HCT116 (cell line): Measurements from ENCODE around the gene SLC17A8. TPM values are rescaled to one million over a fixed set of nuclear protein-coding genes. Genes with fewer than 3 reads are reported as not detected.

Source experiments
- ATAC-seq: fragments of 200-7000 bp; cut with Tn5 transposase; 2 replicates; pipeline ENCODE4 v1.9.1; 2020; ENCODE audit warnings: mild to moderate bottlenecking, moderate library complexity
- BruUV-seq: library from RNA; stranded (reverse); fragments of 400-500 nt; replicated peaks from 2 replicates; lab custom pipeline; 2021; lab: Mats Ljungman, UMichigan
- CTCF ChIA-PET: fragments of 300-600 bp; sonication (Branson Sonifier 250); formaldehyde crosslinking; loops from one replicate; lab custom pipeline; 2021; ENCODE audit warnings: antibody characterized with exemption; lab: Charles Lee
- POLR2A ChIA-PET: fragments of 300-600, 350-600 bp; sonication (Branson Sonifier 250); formaldehyde crosslinking; loops from one replicate; lab custom pipeline; 2021; ENCODE audit warnings: antibody characterized with exemption; lab: Charles Lee
- RAD21 ChIA-PET, 2 experiments: fragments of 300-600 bp; sonication (Branson Sonifier 250); formaldehyde crosslinking; loops; one replicate each; lab custom pipeline; 2023; ENCODE audit warnings: low total read pairs in 2 of 2; ENCODE audit not compliant: uncharacterized antibody in 2 of 2, unreplicated experiment in 2 of 2, low non-redundant PET in 1 of 2; lab: Charles Lee
- DNase-seq: peaks from one replicate; pipeline ENCODE4 v3.0.0-alpha.2; 2010; ENCODE audit warnings: low read depth, low spot score
- H2AFZ ChIP-seq: fragments of 200-600 bp; shearing (Covaris generic), sonication (generic); 2 replicates; pipeline ENCODE4 v1.6.1; 2017; ENCODE audit warnings: low read depth, mixed run types, mixed read lengths, antibody characterized with exemption, low read length; ENCODE audit not compliant: poor library complexity, severe bottlenecking
- H3K27ac ChIP-seq: 2 replicates; pipeline ENCODE4 v1.5.1; 2012; ENCODE audit warnings: low read depth, low read length
- H3K27me3 ChIP-seq: fragments of 200-600 bp; sonication (generic); 2 replicates; pipeline ENCODE4 v1.6.1; 2016; ENCODE audit warnings: mixed run types, low read length, mixed read lengths; ENCODE audit not compliant: insufficient read depth
- H3K36me3 ChIP-seq, 2 experiments: fragments of 200-500 bp in 1 of 2; fragments of 200-600 bp in 1 of 2; sonication (Bioruptor generic) in 1 of 2; sonication (generic) in 1 of 2; 2 replicates each; pipeline versions ENCODE4 v1.5.1 to v1.6.1; 2014 to 2016; ENCODE audit warnings: low read length in 2 of 2, inconsistent platforms in 1 of 2, mixed read lengths in 1 of 2, mixed run types in 1 of 2; ENCODE audit not compliant: insufficient read depth in 2 of 2, control insufficient read depth in 1 of 2
- H3K4me1 ChIP-seq, 2 experiments: fragments of 200-600 bp in 1 of 2; sonication (generic) in 1 of 2; 2 replicates each; pipeline versions ENCODE4 v1.5.1 to v1.6.1; 2012 to 2017; ENCODE audit warnings: low read length in 2 of 2, inconsistent platforms in 1 of 2, mild to moderate bottlenecking in 1 of 2, mixed read lengths in 1 of 2, mixed run types in 1 of 2, moderate library complexity in 1 of 2; ENCODE audit not compliant: insufficient read depth in 2 of 2, control insufficient read depth in 1 of 2
- H3K4me2 ChIP-seq: fragments of 200-600 bp; sonication (generic); 2 replicates; pipeline ENCODE4 v1.6.1; 2017; ENCODE audit warnings: mixed run types, low read length, mixed read lengths
- H3K4me3 ChIP-seq, 2 experiments: fragments of 200-600 bp in 1 of 2; sonication (generic) in 1 of 2; replicated peaks in 1 of 2; 2 replicates each; pipeline ENCODE4 v1.5.1; 2011 to 2016; ENCODE audit warnings: low read length in 2 of 2, control low read depth in 1 of 2, low read depth in 1 of 2, mild to moderate bottlenecking in 1 of 2, mixed read lengths in 1 of 2, mixed run types in 1 of 2
- H3K79me2 ChIP-seq: fragments of 200-600 bp; sonication (generic); 2 replicates; pipeline ENCODE4 v1.6.1; 2017; ENCODE audit warnings: mild to moderate bottlenecking, mixed run types, low read length, moderate library complexity, mixed read lengths; ENCODE audit not compliant: insufficient read depth
- H3K9ac ChIP-seq: fragments of 200-600 bp; sonication (generic); 2 replicates; pipeline ENCODE4 v1.6.1; 2016; ENCODE audit warnings: low read length, mixed read lengths
- H3K9me2 ChIP-seq: fragments of 200-600 bp; sonication (generic), shearing (Covaris generic); 2 replicates; pipeline ENCODE4 v1.6.1; 2017; ENCODE audit warnings: mixed run types, mild to moderate bottlenecking, moderate library complexity; ENCODE audit not compliant: insufficient read depth
- H3K9me3 ChIP-seq, 2 experiments: fragments of 200-500 bp in 1 of 2; fragments of 200-600 bp in 1 of 2; sonication (Bioruptor generic) in 1 of 2; sonication (generic) in 1 of 2; 2 replicates each; pipeline ENCODE4 v1.6.1; 2014 to 2017; ENCODE audit warnings: low read length in 2 of 2, mixed read lengths in 2 of 2, inconsistent platforms in 1 of 2, low read depth in 1 of 2, mild to moderate bottlenecking in 1 of 2, mixed run types in 1 of 2, moderate library complexity in 1 of 2; ENCODE audit not compliant: control insufficient read depth in 1 of 2, insufficient read depth in 1 of 2
- H4K20me1 ChIP-seq: fragments of 200-600 bp; sonication (generic), shearing (Covaris generic); 2 replicates; pipeline ENCODE4 v1.6.1; 2017; ENCODE audit warnings: mixed run types, mild to moderate bottlenecking, moderate library complexity; ENCODE audit not compliant: insufficient read depth
- ATF3 ChIP-seq: IDR thresholded peaks from 2 replicates; pipeline ENCODE4 v1.6.1; 2012
- CBX3 ChIP-seq: IDR thresholded peaks from 2 replicates; pipeline ENCODE4 v1.6.1; 2012; ENCODE audit warnings: low read depth
- CTCF ChIP-seq, 3 experiments: fragments of 200-600 bp in 1 of 3; sonication (generic) in 1 of 3; IDR thresholded peaks in 2 of 3; conservative IDR thresholded peaks in 1 of 3; 2 replicates each; pipeline ENCODE4 v1.5.1; 2012 to 2017; ENCODE audit warnings: low read depth in 2 of 3, low read length in 2 of 3, antibody characterized with exemption in 1 of 3, borderline replicate concordance in 1 of 3, control low read depth in 1 of 3, mild to moderate bottlenecking in 1 of 3, mixed read lengths in 1 of 3, mixed run types in 1 of 3, moderate library complexity in 1 of 3; ENCODE audit not compliant: insufficient read depth in 1 of 3
- EGR1 ChIP-seq: IDR thresholded peaks from 2 replicates; pipeline ENCODE4 v1.6.1; 2012; ENCODE audit warnings: low read depth
- EZH2 ChIP-seq: fragments of 200-600 bp; sonication (generic); IDR thresholded peaks from 2 replicates; pipeline ENCODE4 v1.6.1; 2017; ENCODE audit warnings: antibody characterized with exemption, mixed run types
- EZH2phosphoT487 ChIP-seq: fragments of 200-600 bp; IDR thresholded peaks from 2 replicates; pipeline ENCODE4 v1.6.1; 2018; ENCODE audit warnings: antibody characterized with exemption, borderline replicate concordance
- JUND ChIP-seq: IDR thresholded peaks from 2 replicates; pipeline ENCODE4 v1.6.1; 2012
- RAD21 ChIP-seq: IDR thresholded peaks from 2 replicates; pipeline ENCODE4 v1.6.1; 2012; ENCODE audit warnings: low read depth, mild to moderate bottlenecking
- SRF ChIP-seq: IDR thresholded peaks from 2 replicates; pipeline ENCODE4 v1.6.1; 2012; ENCODE audit warnings: low read depth
- TCF7L2 ChIP-seq: IDR thresholded peaks from 2 replicates; pipeline ENCODE4 v1.7.0; 2011; ENCODE audit warnings: borderline replicate concordance, inconsistent platforms; ENCODE audit not compliant: insufficient read depth, insufficient read length; ENCODE audit errors: extremely low read depth
- YY1 ChIP-seq: IDR thresholded peaks from 2 replicates; pipeline ENCODE4 v1.6.1; 2011; ENCODE audit warnings: low read length, low read depth, moderate library complexity, mild to moderate bottlenecking; ENCODE audit not compliant: insufficient replicate concordance; ENCODE audit errors: extremely low read depth
- ZBTB33 ChIP-seq: IDR thresholded peaks from 2 replicates; pipeline ENCODE4 v1.6.1; 2011; ENCODE audit warnings: mild to moderate bottlenecking, low read length, moderate library complexity; ENCODE audit not compliant: insufficient replicate concordance; ENCODE audit errors: extremely low read depth
- intact Hi-C: fragments of 100-400 bp; cut with micrococcal nuclease; formaldehyde crosslinking; loops from 2 replicates; pipeline ENCODE4 v1.10.0; 2022
- total RNA-seq: library from RNA; stranded (reverse); gene quantifications from one replicate; pipeline ENCODE4 v1.2.1, GENCODE V29; 2021; ENCODE audit not compliant: unreplicated experiment

Gene SLC17A8
- total RNA-seq, 1 experiment from 2014 or later: not detected

- POLR2A ChIA-PET: no interaction called here
- no peaks in the 10 kb centered on the region for H3K9me2 ChIP-seq
- H3K27ac ChIP-seq: no peak overlapping the region
- H3K4me2 ChIP-seq: no peak overlapping the region
- no peak for DNase-seq
- no peaks in the 10 kb centered on the region for H3K79me2 ChIP-seq
- ATAC-seq: no peak
- CTCF ChIA-PET: no interaction called here
- H3K9me3 ChIP-seq: no peaks in the 10 kb centered on the region
- no peak overlapping the region for H3K9ac ChIP-seq
- H2AFZ ChIP-seq: no peak overlapping the region
- RAD21 ChIA-PET: no interaction called here
- no peak for TF ChIP-seq EZH2phosphoT487
- TF ChIP-seq, all 23 proteins: peak for 0
- Histone ChIP-seq H3K4me3 (no peak overlapping the region), H3K36me3 (no peaks in the 10 kb centered on the region), H3K4me1 (no peaks in the 10 kb centered on the region), H3K27me3 (no peaks in the 10 kb centered on the region), H4K20me1 (no peaks in the 10 kb centered on the region)
- intact Hi-C loops: no loop called here
- no TSS peak for BruUV-seq
Observed at GRCh38 chr12:100372853-100373640, 16.2 kb downstream of the SLC17A8 start.

GRCh38 chr12:100375038-100375735 is 18.3 kb downstream of the SLC17A8 start:
- H3K9me3 ChIP-seq: no peaks in the 10 kb centered on the region
- no peaks in the 10 kb centered on the region for H3K36me3 ChIP-seq
- no TSS peak for BruUV-seq
- H4K20me1 ChIP-seq: no peaks in the 10 kb centered on the region
- no peak overlapping the region for H3K4me2 ChIP-seq
- H3K27ac ChIP-seq: no peak overlapping the region
- H3K9me2 ChIP-seq: no peaks in the 10 kb centered on the region
- ATAC-seq (no peak), DNase-seq (no peak)
- ChIA-PET POLR2A (no interaction called here), RAD21 (no interaction called here), CTCF (no interaction called here)
- H3K4me3 ChIP-seq: no peak overlapping the region
- H3K9ac ChIP-seq: no peak overlapping the region
- H3K79me2 ChIP-seq: no peaks in the 10 kb centered on the region
- intact Hi-C loops: no loop called here
- H3K27me3 ChIP-seq: no peaks in the 10 kb centered on the region
- no peaks in the 10 kb centered on the region for H3K4me1 ChIP-seq
- no peak overlapping the region for H2AFZ ChIP-seq
- TF ChIP-seq JUND: no peak
- TF ChIP-seq TCF7L2: no peak
- no peak for TF ChIP-seq CBX3
- no peak for TF ChIP-seq ATF3
- no peak for TF ChIP-seq YY1
- no peak for TF ChIP-seq EGR1
- no peak for TF ChIP-seq SRF
- TF ChIP-seq CTCF (IDR thresholded peaks at IDR 0.05 in 2 of 3, conservative IDR thresholded peaks at IDR 0.05 in 1 of 3; ENCODE audit: borderline replicate concordance in 1 of 3, insufficient read depth in 1 of 3, low read depth in 2 of 3, low read length in 2 of 3): no peak
- no peak for TF ChIP-seq EZH2
- no peak for TF ChIP-seq RAD21
- no peak for TF ChIP-seq ZBTB33
